ENCODE data around the gene FGFRL1.
A peak's percentile ranks its signal among the peaks of the same experiment; 100 is the strongest.

Gene FGFRL1

DNA sequence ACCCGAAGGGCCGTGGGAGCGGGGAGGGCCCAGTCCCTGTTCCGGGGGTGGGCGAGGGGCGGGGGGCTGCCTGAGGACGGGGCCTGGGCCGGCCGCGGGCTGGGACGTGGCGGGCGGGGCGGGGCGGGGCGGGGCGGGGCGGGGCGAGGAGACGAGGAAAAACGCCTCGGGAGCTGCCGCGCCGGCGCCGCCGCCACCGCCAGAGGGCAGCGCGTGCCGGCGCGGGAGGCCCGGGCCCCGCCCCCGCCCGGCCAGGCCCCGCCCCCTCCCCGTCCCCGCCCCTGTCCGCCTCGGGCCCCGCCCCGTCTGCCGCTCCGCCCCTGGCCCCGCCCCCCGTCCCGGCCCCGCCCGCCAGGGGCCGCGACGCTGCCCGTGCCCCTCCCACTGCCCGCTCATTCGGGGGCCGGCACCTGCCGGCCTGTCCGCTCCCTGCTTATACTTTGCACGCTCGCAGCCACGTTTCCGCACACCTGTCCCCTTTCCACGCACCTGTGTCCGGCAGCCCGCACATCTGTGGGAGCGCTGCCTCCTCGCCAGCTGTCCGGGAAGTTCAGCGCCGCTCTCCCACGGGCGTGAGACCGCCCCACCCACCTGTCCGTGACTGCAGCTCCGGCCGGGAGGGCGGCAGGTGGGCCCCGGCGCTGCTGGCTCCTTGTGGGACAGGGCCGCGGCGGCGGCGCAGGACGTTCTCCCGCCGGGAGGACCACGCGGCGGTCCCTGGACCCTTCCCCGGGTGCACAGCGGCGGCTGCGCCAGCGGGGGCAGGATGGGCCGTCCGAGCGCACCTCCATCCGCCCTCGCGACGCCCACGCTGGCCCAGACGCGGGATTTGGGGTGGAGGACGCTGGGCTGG is 1.7 kb upstream of the FGFRL1 start:
- peak; percentile 72 for DNase-seq

GRCh38 chr4:1010395-1011021 is 918 bp upstream of the FGFRL1 start:
- peak; percentile 78 for DNase-seq

- no peak for DNase-seq
Observed at GRCh38 chr4:1011666-1012033, 224 bp downstream of the FGFRL1 start.

GRCh38 chr4:1012034-1012739 is 761 bp downstream of the FGFRL1 start:
- DNase-seq = peak; percentile 46

GRCh38 chr4:1013225-1014073 is 2.0 kb downstream of the FGFRL1 start:
- no peak for DNase-seq

GRCh38 chr4:1014291-1015167 is 3.1 kb downstream of the FGFRL1 start:
- no peak for DNase-seq

GRCh38 chr4:1015179-1015578 is 3.8 kb downstream of the FGFRL1 start:
- DNase-seq = no peak

DNA sequence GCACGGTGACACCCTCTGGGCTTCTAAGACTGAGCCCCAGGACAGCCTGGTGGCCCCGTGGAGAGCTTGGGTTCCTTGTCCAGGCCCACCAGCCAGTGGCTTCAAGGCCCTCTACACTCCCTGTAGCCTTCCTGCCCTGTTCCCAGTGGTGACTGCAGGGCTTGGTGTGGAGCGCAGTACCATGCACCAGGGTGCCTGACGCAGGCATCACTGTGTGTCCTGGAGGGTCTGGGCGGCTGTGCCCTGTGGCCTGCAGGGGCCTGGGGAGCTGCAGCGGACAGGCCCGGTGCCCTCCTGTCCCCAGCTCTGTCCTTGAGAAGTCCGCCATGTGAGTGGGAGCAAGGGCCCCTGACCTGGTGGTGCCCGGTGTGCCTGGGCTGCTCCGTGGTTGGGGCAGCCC is 4.3 kb downstream of the FGFRL1 start:
- DNase-seq = no peak

DNA sequence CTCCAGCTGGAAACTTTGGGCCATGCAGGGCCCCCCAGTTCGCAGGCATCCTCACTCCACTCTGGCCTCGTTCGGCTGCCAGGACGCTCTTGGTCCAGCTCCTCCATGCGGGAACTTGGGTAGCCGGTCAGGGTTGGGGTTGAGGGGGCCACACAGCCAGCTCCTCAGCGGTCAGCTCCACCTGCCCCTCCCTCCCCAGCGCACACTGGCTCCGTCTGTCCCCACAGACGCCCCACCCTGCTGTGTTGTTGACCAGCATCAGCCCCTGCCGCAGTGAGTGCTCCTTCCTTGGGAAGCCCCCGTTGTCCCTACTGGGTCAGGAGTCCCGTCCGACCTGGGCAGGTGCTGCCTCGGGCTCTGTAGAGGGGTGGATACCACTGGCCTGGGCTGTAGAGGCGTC is 5.8 kb downstream of the FGFRL1 start:
- no peak for DNase-seq

DNA sequence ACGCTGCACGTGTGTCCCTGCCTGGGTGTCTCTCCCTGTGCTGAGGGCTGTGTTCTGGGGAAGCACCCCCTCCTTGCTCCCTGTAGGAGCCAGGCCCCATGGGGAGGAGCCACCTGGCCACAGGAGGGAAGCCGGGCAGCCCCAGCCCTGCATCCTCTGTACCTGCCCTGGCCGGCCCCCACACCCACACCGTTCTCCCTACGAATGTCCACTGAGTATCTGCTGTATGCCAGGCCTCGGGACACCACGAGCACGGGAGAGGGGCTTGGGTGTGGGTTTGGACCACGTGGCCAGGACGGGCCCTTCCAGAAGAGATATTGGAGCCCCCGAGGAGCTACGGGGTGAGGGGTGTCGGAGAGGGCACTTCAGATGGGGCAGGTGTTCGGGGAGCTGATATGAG is 6.3 kb downstream of the FGFRL1 start:
- DNase-seq = no peak

DNA sequence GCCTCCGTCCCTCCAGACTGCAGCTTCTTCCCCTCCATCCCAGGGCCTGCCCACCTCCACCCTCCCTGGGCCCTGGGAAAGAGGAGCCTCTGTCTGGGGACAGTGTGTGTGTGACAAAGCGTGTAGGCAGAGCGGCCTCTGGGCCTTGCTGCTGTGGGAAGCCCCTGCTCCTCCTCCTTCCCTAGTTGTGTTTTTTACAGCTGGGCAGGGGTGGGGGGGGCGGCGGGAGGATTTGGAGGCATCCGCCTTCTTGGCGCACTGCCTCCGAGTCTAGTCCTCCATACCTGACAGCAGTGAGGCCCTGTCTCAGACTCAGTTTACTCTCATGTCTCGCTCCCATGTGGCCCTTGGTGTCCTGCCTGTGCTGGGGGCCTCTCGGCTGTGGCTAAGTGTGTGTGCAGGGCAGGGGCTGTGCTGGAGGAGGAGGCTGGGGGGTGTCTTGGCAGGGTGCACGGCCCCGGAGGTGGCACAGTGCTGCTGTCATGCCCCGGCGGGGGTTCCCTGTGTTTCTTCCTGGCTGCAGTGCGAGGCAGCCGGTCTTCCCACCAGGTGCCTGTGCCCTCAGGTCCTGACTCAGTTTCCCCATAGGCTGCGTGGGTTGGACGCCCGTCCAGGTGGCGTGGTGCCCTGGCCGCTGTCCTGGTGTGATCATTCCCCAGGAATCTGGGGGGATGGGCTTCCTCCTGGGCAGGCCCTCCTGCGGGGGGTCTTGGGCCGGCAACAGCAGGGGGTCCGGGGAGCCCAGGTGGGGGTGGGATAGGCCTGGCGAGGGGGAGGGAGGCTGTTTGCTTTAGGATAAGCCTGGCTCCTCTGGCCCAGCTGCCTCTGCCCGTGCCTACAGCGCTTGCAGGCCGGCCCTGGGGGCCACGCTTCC is 7.0 kb downstream of the FGFRL1 start:
- DNase-seq = no peak

- no peak for DNase-seq
Observed at GRCh38 chr4:1019320-1019719, 7.9 kb downstream of the FGFRL1 start.

DNA sequence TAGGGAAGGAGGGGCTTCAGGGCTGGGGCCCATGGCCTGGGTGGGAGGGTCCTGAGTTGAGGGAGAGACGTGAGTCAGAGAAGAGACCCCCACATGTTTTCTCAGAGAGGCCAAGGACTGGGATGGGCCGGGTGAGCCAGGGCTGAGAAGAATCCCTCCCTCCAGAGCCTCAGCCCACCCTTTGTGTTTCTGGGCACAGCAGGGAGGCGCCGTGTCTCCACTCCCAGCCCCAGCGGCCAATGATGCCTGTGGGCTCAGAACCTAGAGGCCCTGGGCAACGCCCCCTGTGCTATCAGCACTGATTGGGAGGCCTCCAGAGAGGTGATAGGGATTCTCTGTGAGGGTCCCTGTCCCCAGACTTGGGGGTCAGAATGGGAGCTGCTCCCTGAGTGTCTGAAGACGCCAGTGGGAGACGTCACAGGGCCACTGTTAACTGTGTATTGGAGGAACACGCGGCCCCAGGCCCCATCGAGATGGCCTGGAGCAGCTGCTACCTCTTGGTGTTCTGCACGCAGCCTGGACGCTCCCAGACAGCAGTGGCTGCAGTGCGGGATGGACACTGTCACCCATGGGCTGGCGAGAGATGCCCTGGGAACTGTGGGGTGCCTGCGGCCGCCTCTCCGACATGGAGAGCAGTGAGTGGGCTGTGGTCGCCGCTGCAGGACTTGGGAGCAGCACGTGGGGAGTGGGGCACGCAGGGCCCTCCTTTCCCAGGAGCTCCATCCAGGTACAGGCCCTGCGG is 8.5 kb downstream of the FGFRL1 start:
- no peak for DNase-seq

DNA sequence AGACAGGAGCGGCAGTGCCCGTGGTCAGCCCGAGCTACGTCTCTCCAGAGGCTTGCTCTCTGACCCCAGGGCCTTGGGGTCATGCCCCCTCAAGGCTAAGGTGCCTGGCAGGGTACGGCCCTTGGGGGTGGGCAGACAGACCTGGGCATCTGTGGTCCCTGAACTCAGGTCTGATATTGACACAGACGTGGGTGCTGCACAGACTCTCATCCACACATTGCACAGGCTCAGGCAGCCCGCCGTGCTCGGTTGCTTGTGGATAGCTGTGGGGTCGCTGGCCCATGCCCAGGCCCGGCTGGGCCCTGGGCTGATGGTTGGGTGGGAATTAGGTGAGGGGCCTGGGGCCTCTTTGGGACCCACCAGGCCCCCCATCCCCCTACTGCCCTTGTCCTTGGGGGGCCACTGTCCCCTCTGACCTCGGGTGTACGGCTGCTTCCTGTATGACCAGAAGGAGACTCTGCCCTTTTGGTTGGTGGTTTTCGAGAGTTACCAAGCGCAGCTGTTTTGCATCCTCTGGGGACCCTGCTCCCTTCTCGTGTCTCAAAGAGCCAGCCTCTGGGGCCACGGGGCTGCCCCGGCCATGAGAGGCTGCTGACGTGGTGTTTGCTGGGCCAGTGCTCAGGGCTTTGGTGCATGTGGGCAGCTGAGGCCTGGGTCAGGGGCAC is 10.1 kb downstream of the FGFRL1 start:
- DNase-seq = no peak

- no peak for DNase-seq
Observed at GRCh38 chr4:1022051-1022738, 10.8 kb downstream of the FGFRL1 start.

GRCh38 chr4:1022739-1023066 is 11.3 kb downstream of the FGFRL1 start:
- DNase-seq = no peak

GRCh38 chr4:1023075-1023640 is 11.7 kb downstream of the FGFRL1 start:
- DNase-seq = no peak

- DNase-seq = no peak
Observed at GRCh38 chr4:1023895-1024740, 12.7 kb downstream of the FGFRL1 start.
